Body of pancreas (tissue), 4 donors: ENCODE measurements around the gene SCG5.

Experiments
- CTCF ChIP-seq, 7 experiments: fragments of 450-650 bp in 4 of 7; fragments of 200-600 bp in 3 of 7; sonication (generic) in 3 of 7; IDR thresholded peaks; one replicate each; pipeline ENCODE4 v1.5.1; 2016 to 2019; ENCODE audit warnings: antibody characterized with exemption in 7 of 7
- POLR2A ChIP-seq, 3 donors: fragments of 450-650 bp; IDR thresholded peaks; one replicate each; pipeline ENCODE4 v1.6.1; 2016; ENCODE audit warnings: antibody characterized with exemption in 3 of 3, mild to moderate bottlenecking in 2 of 3

- TF ChIP-seq CTCF (IDR thresholded peaks at IDR 0.05) (no peak), POLR2A (IDR thresholded peaks at IDR 0.05) (no peak)
Observed at GRCh38 chr15:32718821-32719716, 77.6 kb downstream of the SCG5 start.
